ENCODE results near the gene FAM241B.

- no peak for TF ChIP-seq CTCF (IDR thresholded peaks at IDR 0.05)
- TF ChIP-seq POLR2A (IDR thresholded peaks at IDR 0.05) = no peak
These were observed 46.3 kb downstream of the FAM241B start for GRCh38 chr10:69676301-69676700.

All from uterus (tissue), 2 donors.